ENCODE measurements around the gene ABCE1.

ABCE1 gene

GRCh38 chr4:145177906-145178538, 79.9 kb downstream of the ABCE1 start:
- no peaks in the 10 kb centered on the region for H3K27me3 ChIP-seq (replicated peaks)
- H3K27ac ChIP-seq: peak overlapping the region; percentile 58
- no peak for DNase-seq
- peak overlapping the region; percentile 68 for H3K4me3 ChIP-seq (ENCODE audit: low read depth, low read length)
- in situ Hi-C loops (cut with HindIII; ENCODE audit: low pct_ligation_motif_present, low sequenced_read_pairs): no loop called here
- TF ChIP-seq CTCF (IDR thresholded peaks at IDR 0.05; ENCODE audit: low read depth, low read length, missing control alignments): no peak
- H3K36me3 ChIP-seq (replicated peaks): no peaks in the 10 kb centered on the region

GRCh38 chr4:145178740-145179280, 80.7 kb downstream of the ABCE1 start:
- no peak for DNase-seq
- TF ChIP-seq CTCF (IDR thresholded peaks at IDR 0.05; ENCODE audit: low read depth, low read length, missing control alignments): no peak
- peak overlapping the region; percentile 89 for H3K27ac ChIP-seq
- H3K36me3 ChIP-seq (replicated peaks): no peaks in the 10 kb centered on the region
- H3K4me3 ChIP-seq (ENCODE audit: low read depth, low read length): peak overlapping the region; percentile 68
- no peaks in the 10 kb centered on the region for H3K27me3 ChIP-seq (replicated peaks)
- in situ Hi-C loops (cut with HindIII; ENCODE audit: low pct_ligation_motif_present, low sequenced_read_pairs): no loop called here
